Amniotic stem cell (primary cell): Measurements from ENCODE around the gene SNCAIP.

Experiments used
- DNase-seq: peaks from one replicate; lab custom pipeline; 2025; lab: John Stamatoyannopoulos, UW

The SNCAIP gene

GRCh38 chr5:122426301-122426700 lies 114.3 kb downstream of the SNCAIP start:
- no peak for DNase-seq

DNA sequence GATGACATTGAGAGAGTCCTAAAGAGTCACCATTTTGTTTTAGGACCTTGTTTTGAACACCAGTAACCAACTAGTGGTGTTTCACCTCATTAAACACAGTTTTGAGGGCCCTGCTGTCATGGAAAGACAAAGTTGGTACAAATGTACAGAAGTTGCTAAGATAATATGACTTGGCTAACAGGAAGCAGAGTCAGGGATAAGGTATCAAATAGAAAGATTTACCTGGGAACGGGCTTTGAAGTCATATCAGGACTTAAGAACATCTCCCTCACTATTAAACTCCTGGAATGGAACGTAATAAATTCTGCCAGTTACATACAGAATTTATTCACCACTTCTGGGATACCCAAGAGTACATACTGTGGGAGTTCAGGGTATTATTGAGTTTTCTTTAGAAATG lies 115.6 kb downstream of the SNCAIP start:
- DNase-seq = no peak

DNA sequence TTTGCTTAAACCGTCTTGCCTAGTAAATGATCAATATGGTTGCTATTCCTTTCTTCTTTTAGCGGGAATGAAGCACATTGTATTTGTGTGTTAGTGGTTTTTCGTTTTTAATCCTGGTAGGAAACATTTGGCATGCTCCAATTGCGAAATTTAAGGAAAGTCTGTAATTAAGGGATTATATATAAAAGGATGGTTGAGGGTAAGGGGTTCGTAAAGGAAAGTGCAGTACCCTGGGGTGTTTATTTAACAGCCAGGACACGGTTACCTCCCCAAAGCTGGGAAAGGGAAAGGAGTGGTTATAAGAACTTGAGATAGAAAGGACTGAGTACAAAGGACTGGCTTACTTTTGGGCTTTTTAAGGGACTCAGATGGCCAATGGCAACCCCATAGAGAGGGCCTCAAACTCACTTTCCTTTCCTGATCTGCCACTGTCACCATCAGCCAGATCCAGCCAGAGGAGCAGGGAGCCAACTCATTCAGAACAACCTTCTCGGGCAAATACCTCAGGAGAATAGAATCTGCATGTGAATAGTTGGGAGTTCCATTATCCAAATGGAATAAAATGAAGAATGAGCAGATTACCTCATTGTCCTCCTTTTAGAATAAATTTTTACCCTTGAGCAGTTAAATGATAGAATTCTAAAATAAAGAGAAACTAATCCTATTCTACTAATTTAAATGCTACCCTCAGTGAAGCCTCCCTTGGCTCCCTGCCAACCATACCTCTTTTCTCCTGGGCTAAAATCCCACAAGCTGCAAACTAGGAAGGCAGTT lies 117.7 kb downstream of the SNCAIP start:
- DNase-seq = no peak

DNA sequence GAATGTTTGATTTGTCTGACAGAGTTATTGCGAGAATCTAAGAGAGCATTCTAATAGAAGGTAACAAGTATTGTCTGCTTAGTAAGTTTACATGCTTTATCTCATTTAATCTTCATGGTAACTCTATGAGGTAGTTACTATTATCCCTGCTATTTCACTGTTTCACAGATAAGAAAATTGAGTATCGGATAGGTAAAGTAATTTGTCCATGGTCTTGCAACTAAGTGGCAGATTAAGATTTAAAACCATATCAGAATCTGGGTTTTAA lies 118.2 kb downstream of the SNCAIP start:
- DNase-seq = no peak

GRCh38 chr5:122431298-122431697 lies 119.3 kb downstream of the SNCAIP start:
- no peak for DNase-seq

DNA sequence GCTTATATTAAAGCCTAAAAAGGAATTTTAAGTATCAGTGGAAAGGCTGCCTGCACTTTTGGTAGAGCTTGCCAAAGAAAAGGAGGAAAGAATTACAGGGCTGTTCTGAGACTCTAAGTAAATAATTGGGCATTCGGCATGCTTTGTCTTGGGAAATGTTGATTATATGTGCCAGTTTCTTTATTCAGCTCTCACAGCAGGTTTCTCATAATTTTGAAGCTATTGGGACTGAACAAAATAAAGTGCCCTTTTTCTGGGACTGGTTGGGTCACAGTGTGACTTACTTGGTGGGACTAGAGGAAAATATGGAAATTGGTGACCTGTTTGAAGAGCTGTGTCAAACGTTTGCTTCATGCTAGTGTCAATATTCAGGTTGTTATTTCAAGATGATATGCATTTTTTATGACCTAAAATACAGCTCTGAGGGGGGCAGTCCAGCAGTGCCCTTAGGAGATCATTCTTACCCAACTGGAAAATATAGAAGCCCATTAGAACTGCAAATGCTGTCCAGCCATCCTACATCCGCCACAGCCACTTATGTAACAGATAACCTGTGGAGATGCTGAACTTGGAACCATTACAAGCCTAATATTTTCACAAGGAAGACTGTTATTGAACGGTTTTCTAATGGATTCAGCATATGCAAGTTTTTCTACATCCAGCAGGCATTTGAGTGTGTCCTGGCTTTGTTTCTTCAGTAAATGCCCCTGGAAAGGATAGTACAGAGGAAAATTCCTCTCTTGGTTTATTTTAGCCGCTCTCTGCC lies 122.4 kb downstream of the SNCAIP start:
- DNase-seq = no peak

- no peak for DNase-seq
These were observed 123.2 kb downstream of the SNCAIP start for GRCh38 chr5:122435234-122435633.

- no peak for DNase-seq
These were observed 123.7 kb downstream of the SNCAIP start for GRCh38 chr5:122435761-122436160.

- no peak for DNase-seq
These were observed 124.6 kb downstream of the SNCAIP start for GRCh38 chr5:122436615-122437014.

GRCh38 chr5:122439645-122440044 lies 127.6 kb downstream of the SNCAIP start:
- no peak for DNase-seq

DNA sequence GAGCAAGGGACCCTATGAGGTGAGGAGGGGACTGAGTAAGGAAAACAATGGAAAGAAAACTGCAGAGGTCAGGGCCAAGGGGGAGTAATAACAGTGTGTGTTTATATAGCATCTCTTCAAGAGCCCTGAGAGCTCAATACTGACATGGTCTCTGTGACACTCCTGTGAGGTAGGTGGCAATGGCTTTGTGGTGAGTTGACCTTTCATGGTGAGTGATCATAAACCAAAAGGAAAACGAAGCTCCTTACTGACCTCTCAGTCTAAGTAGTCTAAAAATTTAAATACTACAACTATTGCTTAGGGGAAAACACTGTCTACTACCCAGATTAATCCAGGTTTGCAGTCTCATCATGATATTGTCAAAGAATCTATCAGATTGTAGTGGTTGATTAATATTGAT lies 130.9 kb downstream of the SNCAIP start:
- DNase-seq = no peak

- DNase-seq = no peak
These were observed 132.4 kb downstream of the SNCAIP start for GRCh38 chr5:122444411-122444810.

- no peak for DNase-seq
These were observed 133.0 kb downstream of the SNCAIP start for GRCh38 chr5:122445070-122445469.

- DNase-seq = no peak
These were observed 135.0 kb downstream of the SNCAIP start for GRCh38 chr5:122447072-122447471.

DNA sequence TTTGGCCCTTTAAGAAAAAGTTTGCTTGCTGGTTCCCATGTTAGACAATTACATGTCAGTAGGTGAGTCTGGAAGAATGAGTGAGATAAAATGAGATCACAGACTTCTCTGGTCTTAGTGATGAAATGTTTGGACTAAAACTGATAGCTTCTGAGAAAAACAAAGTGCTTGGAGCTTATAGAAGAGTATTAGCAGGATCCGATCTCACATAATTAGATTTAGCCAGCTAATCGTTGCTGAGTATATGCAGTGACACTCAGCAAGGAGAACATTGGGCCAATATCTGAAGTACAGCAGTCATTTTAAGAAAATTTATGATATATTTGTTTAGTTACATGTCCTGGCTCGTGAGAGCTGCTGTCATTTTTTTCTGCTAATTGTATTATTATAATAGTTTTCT lies 135.8 kb downstream of the SNCAIP start:
- DNase-seq = no peak

DNA sequence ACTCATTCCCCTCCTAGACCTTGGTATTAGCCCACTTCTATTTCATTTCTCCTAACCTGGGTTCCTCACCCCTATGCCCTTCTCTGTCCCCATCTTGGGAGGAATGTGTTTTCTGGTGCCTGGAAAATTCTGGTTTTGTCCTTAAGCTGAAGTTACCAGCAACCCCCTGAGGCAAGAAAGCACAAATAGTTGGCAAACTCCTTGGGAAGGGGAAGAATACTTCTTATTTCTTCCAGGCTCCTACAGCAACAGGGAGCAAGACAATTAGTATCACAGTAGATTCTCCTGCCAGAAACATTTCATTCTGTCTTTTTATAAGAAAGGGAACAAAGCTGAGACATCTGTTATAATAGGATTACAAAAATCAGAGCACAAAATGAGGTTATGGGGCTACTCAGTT lies 142.5 kb downstream of the SNCAIP start:
- no peak for DNase-seq

- no peak for DNase-seq
These were observed 143.9 kb downstream of the SNCAIP start for GRCh38 chr5:122455939-122456338.

- DNase-seq = no peak
These were observed 145.3 kb downstream of the SNCAIP start for GRCh38 chr5:122457178-122457826.

DNA sequence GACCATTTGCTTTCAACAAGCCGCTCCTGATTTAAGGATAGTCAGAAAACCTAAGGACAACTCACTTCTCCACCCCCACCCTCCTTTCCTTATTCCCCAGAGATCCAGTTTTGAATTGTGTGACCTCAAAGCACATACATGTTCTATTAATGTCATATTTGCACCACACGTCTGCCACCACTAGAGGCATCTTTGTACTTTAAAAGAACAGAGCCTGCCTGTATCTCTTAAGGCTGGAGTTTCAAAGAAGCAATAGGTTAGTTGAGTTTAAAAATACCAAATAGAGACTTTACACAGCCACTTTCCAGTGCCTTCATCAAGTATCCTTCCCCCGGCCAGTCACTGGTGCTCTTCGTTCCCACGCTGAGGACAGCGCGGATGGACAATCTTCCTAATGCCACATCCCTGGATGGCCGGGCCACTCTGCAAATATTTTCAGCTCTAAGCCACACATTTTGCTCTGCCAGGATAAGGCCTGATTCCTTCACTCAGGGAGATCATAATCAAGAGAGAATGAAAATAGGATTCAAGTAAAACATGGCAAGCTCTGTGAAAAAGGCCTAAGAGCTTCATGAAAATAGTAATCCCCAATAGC lies 146.3 kb downstream of the SNCAIP start:
- no peak for DNase-seq

DNA sequence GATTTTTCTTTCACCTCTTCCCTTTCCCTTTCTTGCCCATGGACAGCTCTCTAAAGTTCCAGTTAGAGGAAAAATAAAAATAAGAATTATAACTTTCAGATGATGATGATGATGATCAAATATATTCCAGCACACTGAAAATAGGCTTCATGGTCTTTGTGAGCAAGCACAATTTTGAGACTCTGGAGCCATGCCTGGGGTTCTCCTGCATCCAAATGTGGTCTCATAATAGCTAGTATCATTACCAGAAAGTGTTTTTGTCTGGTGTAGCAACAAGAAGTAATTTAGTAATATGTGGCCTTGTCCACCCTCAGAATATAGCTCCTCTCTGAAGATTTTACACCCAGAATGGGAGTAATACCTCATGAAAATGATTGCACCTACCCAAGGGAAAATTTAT lies 150.4 kb downstream of the SNCAIP start:
- DNase-seq = no peak

GRCh38 chr5:122463221-122463620 lies 151.2 kb downstream of the SNCAIP start:
- no peak for DNase-seq

GRCh38 chr5:122464191-122464590 lies 152.2 kb downstream of the SNCAIP start:
- no peak for DNase-seq

GRCh38 chr5:122465031-122465577 lies 153.1 kb downstream of the SNCAIP start:
- DNase-seq = no peak
